ENCODE results near the gene TMEM14C. TPM values are rescaled to one million over a fixed set of nuclear protein-coding genes. Genes with fewer than 3 reads are reported as not detected.
"Not testable (repeated sequence)": the region's sequence is repeated elsewhere in the genome, so short reads cannot be mapped to it uniquely, and the experiment has no call there.

TMEM14C gene
- total RNA-seq, 1 experiment from 2014 or later = 273 TPM

- Histone ChIP-seq H3K27me3 (no peaks in the 10 kb centered on the region), H3K36me3 (peaks cover 4% of the 10 kb centered on the region), H3K9me3 (no peaks in the 10 kb centered on the region), H3K4me3 (no peak overlapping the region)
- DNase-seq = no peak
Measured at GRCh38 chr6:10743515-10743914, 20.6 kb downstream of the TMEM14C start.

- H3K27me3 ChIP-seq = no peaks in the 10 kb centered on the region
- DNase-seq = no peak
- no peaks in the 10 kb centered on the region for H3K9me3 ChIP-seq
- peaks cover 19% of the 10 kb centered on the region for H3K36me3 ChIP-seq
- H3K4me3 ChIP-seq = no peak overlapping the region
Measured at GRCh38 chr6:10745116-10745515, 22.2 kb downstream of the TMEM14C start.

- Histone ChIP-seq H3K9me3 (no peaks in the 10 kb centered on the region), H3K4me3 (peak overlapping the region; percentile 81), H3K36me3 (peaks cover 35% of the 10 kb centered on the region), H3K27me3 (no peaks in the 10 kb centered on the region)
- no peak for DNase-seq
Measured at GRCh38 chr6:10746915-10747250, 24.0 kb downstream of the TMEM14C start.

DNA sequence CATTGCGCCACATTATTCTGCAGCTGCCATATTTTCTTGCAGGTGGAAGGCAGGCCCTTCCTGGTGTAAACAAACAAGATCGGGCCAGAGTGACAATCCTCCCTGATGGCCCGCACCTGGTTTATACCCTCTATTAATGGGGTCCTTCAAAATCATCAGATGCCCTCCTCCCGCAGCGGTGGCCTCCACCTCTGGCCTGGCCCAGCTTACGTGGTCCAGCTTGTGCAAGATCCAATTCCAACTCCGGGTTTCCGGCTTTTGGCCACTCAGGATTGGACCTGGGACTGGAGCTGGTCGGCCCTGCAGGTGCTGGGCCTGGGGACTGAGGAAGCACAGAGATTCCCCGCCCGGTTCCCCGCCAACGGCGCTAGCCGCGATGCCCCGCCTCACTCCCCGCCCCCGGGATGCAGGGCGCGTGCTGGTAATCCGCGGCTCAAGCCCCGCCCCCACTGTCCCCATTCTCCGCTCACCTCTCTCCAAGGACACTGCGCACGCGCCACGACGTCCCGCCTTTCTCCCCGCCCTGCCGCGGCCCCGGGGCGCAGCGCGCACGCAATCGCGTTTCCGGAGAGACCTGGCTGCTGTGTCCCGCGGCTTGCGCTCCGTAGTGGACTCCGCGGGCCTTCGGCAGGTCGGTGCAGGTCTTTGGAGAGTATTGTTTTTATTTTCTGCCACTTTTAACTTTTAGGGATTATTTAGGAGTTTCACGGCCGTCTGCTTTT is 24.5 kb downstream of the TMEM14C start, which contains the start of gene TMEM14B:
TMEM14B (plus strand) TSS at position 555 of the 722 bp plus-strand sequence. CDS start 1,441 bp downstream, outside the sequence.
- Histone ChIP-seq H3K4me3 (peak within 1 kb of the TSS; percentile 81), H3K9me3 (no peaks in the 10 kb centered on the region), H3K36me3 (peaks cover 35% of the 10 kb centered on the region), H3K27me3 (no peaks in the 10 kb centered on the region)
- peak; percentile 100 for DNase-seq

DNA sequence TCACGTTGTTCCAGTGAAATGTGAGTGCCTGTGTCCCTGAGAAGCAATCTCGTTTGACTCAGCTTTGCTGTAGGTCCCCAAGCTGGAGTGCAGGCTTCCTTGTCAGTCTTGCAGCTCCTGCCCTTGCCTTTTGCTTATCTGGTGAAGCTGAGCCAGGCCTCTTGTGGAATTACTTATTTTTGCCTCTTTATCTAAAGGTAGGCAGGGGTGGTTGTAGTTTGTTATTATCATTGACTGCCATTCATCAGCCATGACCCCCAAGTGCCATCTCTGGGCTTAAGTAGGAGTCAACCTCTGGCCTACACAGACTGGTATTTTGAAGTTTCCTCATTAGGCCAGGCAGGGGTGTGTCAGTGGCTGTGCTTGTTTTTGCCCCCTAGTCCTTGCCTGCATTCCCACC is 26.9 kb downstream of the TMEM14C start:
- no peaks in the 10 kb centered on the region for H3K9me3 ChIP-seq
- H3K27me3 ChIP-seq = no peaks in the 10 kb centered on the region
- DNase-seq = no peak
- H3K36me3 ChIP-seq = peaks cover 58% of the 10 kb centered on the region
- no peak overlapping the region for H3K4me3 ChIP-seq

DNA sequence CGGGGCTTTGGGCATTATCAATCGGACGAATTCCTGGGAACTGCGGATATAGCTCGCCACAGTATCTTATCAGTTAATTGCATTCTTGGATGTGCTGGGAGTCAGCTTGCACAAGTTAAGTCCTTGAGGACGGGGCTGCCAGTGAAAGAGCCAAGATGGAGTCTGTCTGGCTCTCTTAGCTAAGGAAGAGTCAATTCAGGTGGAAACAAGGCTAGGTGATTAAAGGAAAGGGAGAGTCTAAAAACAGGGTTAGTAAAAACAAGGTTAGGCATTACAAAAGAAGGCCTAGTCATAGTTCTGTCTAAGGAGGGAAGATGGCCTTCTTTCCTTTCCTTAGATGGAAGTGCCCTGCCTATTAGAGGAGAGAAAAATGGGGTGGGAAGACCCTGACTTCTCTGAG is 27.7 kb downstream of the TMEM14C start:
- H3K27me3 ChIP-seq, DNase-seq, H3K9me3 ChIP-seq, H3K4me3 ChIP-seq: not testable (repeated sequence)
- peaks cover 66% of the 10 kb centered on the region for H3K36me3 ChIP-seq

GRCh38 chr6:10751757-10752156 is 28.9 kb downstream of the TMEM14C start:
- H3K36me3 ChIP-seq = peaks cover 76% of the 10 kb centered on the region
- not testable (repeated sequence) for DNase-seq, H3K9me3 ChIP-seq, H3K4me3 ChIP-seq, H3K27me3 ChIP-seq

DNA sequence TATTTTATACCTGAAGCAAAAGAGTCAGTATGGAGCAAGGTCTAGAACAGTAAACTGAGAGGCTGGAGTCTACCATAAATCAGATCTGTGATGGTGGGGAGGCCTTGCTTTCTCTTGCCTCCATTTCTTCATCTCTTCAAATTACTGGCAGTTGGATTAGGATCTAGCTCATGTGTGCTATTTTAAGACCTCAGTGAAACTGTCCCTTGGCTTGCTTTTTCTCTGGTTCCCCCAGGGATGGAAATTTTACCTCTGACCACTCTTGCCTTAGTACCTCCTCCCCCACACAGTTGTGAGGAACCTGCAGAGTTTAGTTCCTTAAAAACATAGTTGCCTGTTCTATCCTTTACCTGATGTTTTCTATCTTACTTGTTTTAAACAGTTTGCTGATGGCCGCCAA is 33.2 kb downstream of the TMEM14C start:
- no peak for DNase-seq
- Histone ChIP-seq H3K27me3 (no peaks in the 10 kb centered on the region), H3K4me3 (no peak overlapping the region), H3K9me3 (peaks cover 13% of the 10 kb centered on the region), H3K36me3 (peaks cover 89% of the 10 kb centered on the region)

- Histone ChIP-seq H3K4me3 (no peak overlapping the region), H3K9me3 (peaks cover 13% of the 10 kb centered on the region), H3K27me3 (no peaks in the 10 kb centered on the region), H3K36me3 (peaks cover 78% of the 10 kb centered on the region)
- peak; percentile 72 for DNase-seq
Measured at GRCh38 chr6:10759312-10759839, 36.5 kb downstream of the TMEM14C start.

DNA sequence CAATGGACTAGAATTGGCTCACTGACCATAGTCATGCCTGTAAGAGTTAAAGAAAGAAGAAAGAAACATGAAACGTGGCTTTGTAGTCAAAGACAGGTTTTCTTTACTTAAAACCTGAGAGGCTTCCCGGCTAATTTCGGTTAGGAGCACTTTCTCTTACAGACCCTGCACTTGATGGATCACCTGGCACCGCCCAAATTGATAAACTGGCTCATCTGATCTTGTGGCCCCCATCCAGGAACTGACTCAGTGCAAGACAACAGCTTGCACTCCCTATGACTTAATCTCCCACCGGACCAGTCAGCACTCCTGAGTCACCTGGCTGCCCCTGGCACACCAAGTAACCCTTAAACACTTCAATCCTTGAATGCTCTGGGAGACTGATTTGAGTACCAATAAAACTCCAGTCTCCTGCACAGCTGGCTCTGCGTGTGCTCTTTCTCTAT is 37.0 kb downstream of the TMEM14C start:
- H3K4me3 ChIP-seq = no peak overlapping the region
- H3K9me3 ChIP-seq = peaks cover 13% of the 10 kb centered on the region
- DNase-seq = peak; percentile 98
- H3K36me3 ChIP-seq = peaks cover 72% of the 10 kb centered on the region
- no peaks in the 10 kb centered on the region for H3K27me3 ChIP-seq

DNA sequence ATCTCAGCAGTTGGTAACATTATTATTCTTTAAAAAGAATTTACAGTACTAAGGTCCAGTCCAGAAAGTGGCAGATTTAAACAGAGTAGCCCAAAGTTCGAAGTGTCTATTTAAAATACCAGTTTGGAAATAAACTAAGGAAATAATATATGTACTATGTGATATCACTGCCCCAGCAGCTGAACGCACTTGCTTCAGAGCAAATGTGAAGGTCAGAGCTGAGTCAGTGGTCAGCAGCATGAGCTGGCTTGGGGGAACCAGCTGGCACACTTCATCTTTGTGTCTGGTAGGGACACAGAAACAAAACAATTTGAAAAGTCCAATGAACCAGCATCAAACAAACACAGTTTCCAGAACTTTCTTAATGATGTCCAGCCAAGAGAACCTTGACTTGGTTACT is 40.1 kb downstream of the TMEM14C start:
- H3K27me3 ChIP-seq = no peaks in the 10 kb centered on the region
- peaks cover 12% of the 10 kb centered on the region for H3K9me3 ChIP-seq
- H3K36me3 ChIP-seq = peaks cover 46% of the 10 kb centered on the region
- peak; percentile 23 for DNase-seq
- H3K4me3 ChIP-seq = no peak overlapping the region

DNA sequence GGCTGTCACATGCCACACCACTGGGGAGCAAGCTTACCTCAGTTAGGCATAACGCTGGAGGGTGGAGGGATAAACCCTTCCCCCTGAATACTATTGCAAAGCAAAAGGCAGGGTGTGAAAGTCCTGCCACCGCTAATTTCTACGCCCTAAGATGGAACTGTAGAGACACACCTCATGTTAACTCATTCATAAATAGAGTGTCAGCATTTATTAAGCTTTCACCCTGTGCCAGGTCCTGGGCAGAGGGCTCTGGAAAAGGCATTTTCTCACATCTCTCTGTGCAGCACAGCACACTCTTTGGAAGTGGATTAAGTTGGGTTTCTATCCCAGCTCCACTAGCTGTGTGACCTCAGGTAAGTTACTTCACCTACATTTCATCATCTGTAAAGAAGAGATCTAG is 46.5 kb downstream of the TMEM14C start:
- H3K4me3 ChIP-seq = no peak overlapping the region
- DNase-seq = no peak
- peaks cover 22% of the 10 kb centered on the region for H3K36me3 ChIP-seq
- H3K27me3 ChIP-seq = no peaks in the 10 kb centered on the region
- no peaks in the 10 kb centered on the region for H3K9me3 ChIP-seq

- H3K36me3 ChIP-seq = peaks cover 32% of the 10 kb centered on the region
- no peak overlapping the region for H3K4me3 ChIP-seq
- H3K9me3 ChIP-seq = no peaks in the 10 kb centered on the region
- no peaks in the 10 kb centered on the region for H3K27me3 ChIP-seq
- DNase-seq = no peak
Measured at GRCh38 chr6:10771371-10771894, 48.6 kb downstream of the TMEM14C start.

GRCh38 chr6:10778230-10778629 is 55.4 kb downstream of the TMEM14C start:
- Histone ChIP-seq H3K36me3 (peaks cover 42% of the 10 kb centered on the region), H3K9me3 (no peaks in the 10 kb centered on the region), H3K4me3 (no peak overlapping the region), H3K27me3 (no peaks in the 10 kb centered on the region)
- DNase-seq = no peak

GRCh38 chr6:10779076-10779475 is 56.2 kb downstream of the TMEM14C start:
- no peak for DNase-seq
- Histone ChIP-seq H3K4me3 (no peak overlapping the region), H3K27me3 (no peaks in the 10 kb centered on the region), H3K9me3 (no peaks in the 10 kb centered on the region), H3K36me3 (peaks cover 41% of the 10 kb centered on the region)

Measured in MG63 (cell line).